H4 (cell line): Measurements from ENCODE around the gene OR2A25. TPM values are rescaled to one million over a fixed set of nuclear protein-coding genes. Genes with fewer than 3 reads are reported as not detected.

Experiments
- DNase-seq: peaks from one replicate; pipeline ENCODE4 v3.0.0-alpha.2; 2015; ENCODE audit warnings: low spot score
- total RNA-seq: library from RNA; depleted of rRNA; stranded (reverse); fragments of >200 nt; shearing (Covaris generic); gene quantifications from 2 replicates; pipeline ENCODE4 v1.2.3, GENCODE V29; 2014; rRNA removed

Gene OR2A25
- total RNA-seq, 1 experiment from 2014 or later, result not detected

- no peak for DNase-seq
Measured at GRCh38 chr7:144074374-144074773, 4.8 kb downstream of the OR2A25 start.

GRCh38 chr7:144085978-144086377 is 16.4 kb downstream of the OR2A25 start, which contains the start of gene OR2A12:
OR2A12 (plus strand) TSS chr7:144086278; CDS start chr7:144095108, 8,830 bp downstream.
- DNase-seq, result no peak

GRCh38 chr7:144086730-144087129 is 17.1 kb downstream of the OR2A25 start:
- DNase-seq, result no peak

GRCh38 chr7:144087230-144087629 is 17.6 kb downstream of the OR2A25 start:
- no peak for DNase-seq

- no peak for DNase-seq
Measured at GRCh38 chr7:144090667-144091066, 21.1 kb downstream of the OR2A25 start.

GRCh38 chr7:144098776-144099175 is 29.2 kb downstream of the OR2A25 start:
- no peak for DNase-seq

- DNase-seq, result no peak
Measured at GRCh38 chr7:144100607-144101006, 31.0 kb downstream of the OR2A25 start.

- no peak for DNase-seq
Measured at GRCh38 chr7:144102041-144102440, 32.4 kb downstream of the OR2A25 start.

GRCh38 chr7:144105211-144105610 is 35.6 kb downstream of the OR2A25 start:
- DNase-seq, result no peak

GRCh38 chr7:144109283-144109682 is 39.7 kb downstream of the OR2A25 start, which contains the start of gene OR2A2:
OR2A2 (plus strand) TSS chr7:144109583; CDS start chr7:144109583, 0 bp downstream.
- DNase-seq, result no peak

GRCh38 chr7:144110272-144110671 is 40.7 kb downstream of the OR2A25 start:
- DNase-seq, result no peak

GRCh38 chr7:144113651-144114050 is 44.0 kb downstream of the OR2A25 start:
- DNase-seq, result no peak

- DNase-seq, result no peak
Measured at GRCh38 chr7:144118341-144118740, 48.7 kb downstream of the OR2A25 start.

- no peak for DNase-seq
Measured at GRCh38 chr7:144122876-144123275, 53.3 kb downstream of the OR2A25 start, which contains the start of gene OR2A14. OR2A14 (plus strand) TSS chr7:144123176; CDS start chr7:144129113, 5,937 bp downstream.

Other genes with a start within 250 kb of the OR2A25 start
- gene TCAF1, start 167.6 kb upstream of the OR2A25 start, total RNA-seq, result 37.6 and 58.3 TPM in 2 replicates
- gene OR2F2, start 134.6 kb upstream of the OR2A25 start, total RNA-seq, result not detected in 2 replicates
- not detected in 2 replicates for gene OR2F1, start 115.0 kb upstream of the OR2A25 start, total RNA-seq
- gene OR6B1, start 69.5 kb upstream of the OR2A25 start, total RNA-seq, result not detected in 2 replicates
- gene OR2A5, start 20.9 kb upstream of the OR2A25 start, total RNA-seq, result not detected in 2 replicates
- not detected in 2 replicates for gene OR2A12, start 16.5 kb downstream of the OR2A25 start, total RNA-seq
- not detected in 2 replicates for gene OR2A2, start 39.8 kb downstream of the OR2A25 start, total RNA-seq
- gene OR2A14, start 53.4 kb downstream of the OR2A25 start, total RNA-seq, result not detected in 2 replicates
- gene CTAGE4, start 113.7 kb downstream of the OR2A25 start, total RNA-seq, result 0.15 and 0.16 TPM in 2 replicates
- gene ARHGEF35, start 126.0 kb downstream of the OR2A25 start, total RNA-seq, result 0.43 and 0.93 TPM in 2 replicates
- gene OR2A42, start 169.8 kb downstream of the OR2A25 start, total RNA-seq, result not detected in 2 replicates
- gene OR2A7, start 195.0 kb downstream of the OR2A25 start, total RNA-seq, result not detected in 2 replicates
- gene CTAGE8, start 199.5 kb downstream of the OR2A25 start, total RNA-seq, result 0.16 and 0.17 TPM in 2 replicates
- gene OR2A1, start 242.6 kb downstream of the OR2A25 start, total RNA-seq, result not detected in 2 replicates